Measurements from ENCODE around the gene HS6ST2. TPM values are rescaled to one million over a fixed set of nuclear protein-coding genes. Genes with fewer than 3 reads are reported as not detected.

The HS6ST2 gene
- polyA plus RNA-seq, 1 donor (not counting 4 experiments of a cell fraction or from before 2014, with no cell fraction given): 0.43 TPM

GRCh38 chrX:132815643-132816042, 142.8 kb downstream of the HS6ST2 start:
- Histone ChIP-seq H3K9me1 (ENCODE audit: control insufficient read depth, extremely low read depth, insufficient read depth, low read length) (no peaks in the 10 kb centered on the region), H3K36me3 (ENCODE audit: control insufficient read depth in 2 of 2, extremely low read depth in 1 of 2, insufficient read depth in 2 of 2, low read length in 2 of 2) (no peaks in the 10 kb centered on the region), H3K79me2 (ENCODE audit: control insufficient read depth, insufficient read depth, low read length) (no peaks in the 10 kb centered on the region), H3K4me2 (ENCODE audit: control insufficient read depth, extremely low read depth, insufficient read depth, low read depth, low read length) (no peak overlapping the region), H4K20me1 (ENCODE audit: control insufficient read depth, extremely low read depth, insufficient read depth, low read length) (no peaks in the 10 kb centered on the region), H3K27ac (ENCODE audit: control insufficient read depth, insufficient read depth, low read length) (no peak overlapping the region), H3K4me3 (ENCODE audit: control insufficient read depth in 2 of 3, extremely low read depth in 1 of 3, insufficient read depth in 2 of 3, low read depth in 1 of 3, low read length in 3 of 3) (no peak overlapping the region), H3K4me1 (ENCODE audit: control insufficient read depth, extremely low read depth, insufficient read depth, low read length) (no peaks in the 10 kb centered on the region), H2AFZ (ENCODE audit: control insufficient read depth, low read length) (no peak overlapping the region), H3K27me3 (ENCODE audit: control insufficient read depth, extremely low read depth, insufficient read depth, low read length) (no peaks in the 10 kb centered on the region), H3K9me3 (ENCODE audit: control insufficient read depth, low read depth, low read length) (no peaks in the 10 kb centered on the region), H3K9ac (ENCODE audit: control insufficient read depth, extremely low read depth, insufficient read depth, low read length) (no peak overlapping the region)
- FAIRE-seq (no peak), DNase-seq (ENCODE audit: low read depth, low spot score) (no peak)
- dilution Hi-C loops (cut with MboI; ENCODE audit: extremely low pct_ligation_motif_present, low sequenced_read_pairs): no loop called here
- no peak for TF ChIP-seq CTCF (optimal IDR thresholded peaks at IDR 0.05 in 1 of 3, IDR thresholded peaks at IDR 0.05 in 1 of 3, conservative IDR thresholded peaks at IDR 0.05 in 1 of 3; ENCODE audit: extremely low read depth in 1 of 3, insufficient read depth in 2 of 3, low read length in 3 of 3)

GRCh38 chrX:132810964-132811712, 147.3 kb downstream of the HS6ST2 start:
- no peak for DNase-seq (ENCODE audit: low read depth, low spot score)
- dilution Hi-C loops (cut with MboI; ENCODE audit: extremely low pct_ligation_motif_present, low sequenced_read_pairs): no loop called here

More at GRCh38 chrX:132810964-132811712, 147.3 kb downstream of the HS6ST2 start:
- no peak overlapping the region for H3K4me2 ChIP-seq (ENCODE audit: control insufficient read depth, extremely low read depth, insufficient read depth, low read depth, low read length)
- H3K9ac ChIP-seq (ENCODE audit: control insufficient read depth, extremely low read depth, insufficient read depth, low read length): no peak overlapping the region
- no peak for FAIRE-seq
- TF ChIP-seq EZH2 (IDR thresholded peaks at IDR 0.05; ENCODE audit: low read length) (no peak), CTCF (optimal IDR thresholded peaks at IDR 0.05 in 1 of 3, IDR thresholded peaks at IDR 0.05 in 1 of 3, conservative IDR thresholded peaks at IDR 0.05 in 1 of 3; ENCODE audit: extremely low read depth in 1 of 3, insufficient read depth in 2 of 3, low read length in 3 of 3) (no peak)
- no peaks in the 10 kb centered on the region for H3K9me1 ChIP-seq (ENCODE audit: control insufficient read depth, extremely low read depth, insufficient read depth, low read length)
- H2AFZ ChIP-seq (ENCODE audit: control insufficient read depth, low read length): no peak overlapping the region
- H3K79me2 ChIP-seq (ENCODE audit: control insufficient read depth, insufficient read depth, low read length): no peaks in the 10 kb centered on the region
- no peak overlapping the region for H3K4me3 ChIP-seq (ENCODE audit: control insufficient read depth in 2 of 3, extremely low read depth in 1 of 3, insufficient read depth in 2 of 3, low read depth in 1 of 3, low read length in 3 of 3)
- H3K4me1 ChIP-seq (ENCODE audit: control insufficient read depth, extremely low read depth, insufficient read depth, low read length): no peaks in the 10 kb centered on the region
- no peaks in the 10 kb centered on the region for H3K36me3 ChIP-seq (ENCODE audit: control insufficient read depth in 2 of 2, extremely low read depth in 1 of 2, insufficient read depth in 2 of 2, low read length in 2 of 2)
- H3K27ac ChIP-seq (ENCODE audit: control insufficient read depth, insufficient read depth, low read length): no peak overlapping the region
- no peaks in the 10 kb centered on the region for H3K9me3 ChIP-seq (ENCODE audit: control insufficient read depth, low read depth, low read length)
- no peaks in the 10 kb centered on the region for H3K27me3 ChIP-seq (ENCODE audit: control insufficient read depth, extremely low read depth, insufficient read depth, low read length)
- H4K20me1 ChIP-seq (ENCODE audit: control insufficient read depth, extremely low read depth, insufficient read depth, low read length): no peaks in the 10 kb centered on the region
